ENCODE data around the gene IL7R. TPM values are rescaled to one million over a fixed set of nuclear protein-coding genes. Genes with fewer than 3 reads are reported as not detected.

The IL7R gene
- total RNA-seq, 1 experiment from 2014 or later, result not detected

DNA sequence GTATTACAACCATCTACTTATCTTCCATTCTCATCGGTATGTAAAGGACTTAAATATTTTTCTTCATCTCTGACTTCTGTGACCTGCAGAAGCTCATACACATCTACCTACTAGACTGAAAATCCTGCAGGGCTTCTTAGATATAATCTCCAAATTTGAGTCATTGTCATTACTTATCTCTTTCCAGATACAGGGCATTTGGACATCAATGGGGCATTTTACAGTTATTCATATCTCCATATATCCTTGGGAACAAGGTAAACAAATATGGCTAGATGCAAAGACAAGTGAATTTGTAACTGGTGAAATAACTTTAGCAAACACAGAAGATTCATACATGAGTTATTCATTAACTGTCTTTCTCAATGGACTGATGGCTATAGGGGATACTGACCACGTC lies 37.7 kb upstream of the IL7R start:
- H3K4ac ChIP-seq (ENCODE audit: low read depth, low read length), result no peak overlapping the region
- H2AK5ac ChIP-seq (ENCODE audit: insufficient read length, low read length), result no peak overlapping the region
- Mint-ChIP-seq H3K9me3 (no peaks in the 10 kb centered on the region), H3K27ac (no peak overlapping the region), H3K36me3 (ENCODE audit: insufficient read depth in 1 of 3, low read depth in 3 of 3) (no peaks in the 10 kb centered on the region), H3K4me1 (no peaks in the 10 kb centered on the region), H3K27me3 (ENCODE audit: low read depth) (peaks cover 7% of the 10 kb centered on the region), H3K4me3 (no peak overlapping the region)
- no peak overlapping the region for H4K5ac ChIP-seq (ENCODE audit: insufficient read length, low read depth, low read length)
- no peak overlapping the region for H3K4me2 ChIP-seq (ENCODE audit: insufficient read depth, insufficient read length, low read length)
- no peaks in the 10 kb centered on the region for H4K20me1 ChIP-seq (ENCODE audit: control insufficient read depth, insufficient read depth, insufficient read length)
- H3K23me2 ChIP-seq (ENCODE audit: insufficient read length, low read depth, low read length, poor library complexity, severe bottlenecking), result no peaks in the 10 kb centered on the region
- no CpG with 5 or more reads among the region's 2 CpGs for WGBS (ENCODE audit: extremely low coverage, insufficient read length, low lambda C conversion rate)
- H3K79me1 ChIP-seq (ENCODE audit: insufficient read depth, low read depth, low read length, poor library complexity, severe bottlenecking), result no peaks in the 10 kb centered on the region
- TF ChIP-seq, protein P1, sequence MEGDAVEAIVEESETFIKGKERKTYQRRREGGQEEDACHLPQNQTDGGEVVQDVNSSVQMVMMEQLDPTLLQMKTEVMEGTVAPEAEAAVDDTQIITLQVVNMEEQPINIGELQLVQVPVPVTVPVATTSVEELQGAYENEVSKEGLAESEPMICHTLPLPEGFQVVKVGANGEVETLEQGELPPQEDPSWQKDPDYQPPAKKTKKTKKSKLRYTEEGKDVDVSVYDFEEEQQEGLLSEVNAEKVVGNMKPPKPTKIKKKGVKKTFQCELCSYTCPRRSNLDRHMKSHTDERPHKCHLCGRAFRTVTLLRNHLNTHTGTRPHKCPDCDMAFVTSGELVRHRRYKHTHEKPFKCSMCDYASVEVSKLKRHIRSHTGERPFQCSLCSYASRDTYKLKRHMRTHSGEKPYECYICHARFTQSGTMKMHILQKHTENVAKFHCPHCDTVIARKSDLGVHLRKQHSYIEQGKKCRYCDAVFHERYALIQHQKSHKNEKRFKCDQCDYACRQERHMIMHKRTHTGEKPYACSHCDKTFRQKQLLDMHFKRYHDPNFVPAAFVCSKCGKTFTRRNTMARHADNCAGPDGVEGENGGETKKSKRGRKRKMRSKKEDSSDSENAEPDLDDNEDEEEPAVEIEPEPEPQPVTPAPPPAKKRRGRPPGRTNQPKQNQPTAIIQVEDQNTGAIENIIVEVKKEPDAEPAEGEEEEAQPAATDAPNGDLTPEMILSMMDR (conservative IDR thresholded peaks at IDR 0.05), result no peak
- H4K91ac ChIP-seq (ENCODE audit: insufficient read length, low read depth, low read length), result no peak overlapping the region
- no peaks in the 10 kb centered on the region for H3K9me3 ChIP-seq (ENCODE audit: control insufficient read depth, low read depth, low read length)
- H2AFZ ChIP-seq (ENCODE audit: low read length), result no peak overlapping the region
- H2BK15ac ChIP-seq (ENCODE audit: low read depth, low read length), result no peak overlapping the region
- no peak overlapping the region for H2BK20ac ChIP-seq (ENCODE audit: low read depth, low read length, poor library complexity, severe bottlenecking)
- no peaks in the 10 kb centered on the region for H3K27me3 ChIP-seq (ENCODE audit: insufficient read depth, low read length)
- no peak overlapping the region for H3K18ac ChIP-seq (ENCODE audit: insufficient read length, low read depth, low read length)
- no peak overlapping the region for H3K23ac ChIP-seq (ENCODE audit: insufficient read length, low read depth, low read length)
- no peak overlapping the region for H4K8ac ChIP-seq (replicated peaks; ENCODE audit: insufficient read length, low read depth, low read length)
- H3K56ac ChIP-seq (ENCODE audit: insufficient read length, low read depth, low read length), result no peak overlapping the region
- H2BK12ac ChIP-seq (ENCODE audit: insufficient read length, low read depth, low read length), result no peak overlapping the region
- no peak overlapping the region for H3T11ph ChIP-seq (ENCODE audit: low read length)
- no peaks in the 10 kb centered on the region for H3K79me2 ChIP-seq (ENCODE audit: insufficient read depth, low read length)
- no peak overlapping the region for H3K14ac ChIP-seq (ENCODE audit: insufficient read depth, low read length)
- no peak overlapping the region for H3K9ac ChIP-seq (ENCODE audit: extremely low read depth, insufficient read length, low read length)
- H3K4me1 ChIP-seq (ENCODE audit: insufficient read depth, low read length), result no peaks in the 10 kb centered on the region
- H2BK120ac ChIP-seq (ENCODE audit: low read depth, low read length, poor library complexity, severe bottlenecking), result no peak overlapping the region
- no peak overlapping the region for H3K27ac ChIP-seq (ENCODE audit: insufficient read length, low read depth, low read length)
- no peak for DNase-seq
- H2BK5ac ChIP-seq (ENCODE audit: insufficient read length, low read length), result no peak overlapping the region
